ENCODE measurements around the gene CFL2.

Gene CFL2

DNA sequence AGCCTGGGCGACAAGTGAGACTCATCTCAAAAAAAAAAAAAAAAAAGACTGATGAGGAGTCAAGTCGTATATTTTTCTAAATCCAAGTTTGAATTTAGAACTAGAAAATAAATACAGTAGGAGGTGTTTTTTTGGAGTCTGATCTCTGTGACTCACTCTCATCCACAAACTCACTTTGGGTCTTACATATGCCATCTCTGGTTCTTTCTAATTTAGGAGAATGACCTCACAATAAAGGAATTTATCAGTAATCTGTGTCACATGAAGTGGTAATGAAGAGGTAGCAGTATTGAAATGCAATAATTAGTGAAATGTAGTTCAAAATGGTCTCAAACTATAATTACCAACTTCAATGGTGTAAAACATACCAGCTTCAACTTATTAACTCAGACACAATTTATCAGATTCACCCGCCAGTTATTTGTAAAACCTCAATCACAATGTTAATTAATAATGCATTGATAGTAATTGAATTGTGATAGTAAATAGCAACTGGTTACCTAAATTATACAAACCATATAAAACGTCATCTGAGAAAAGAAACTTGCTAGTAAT lies 4.4 kb upstream of the CFL2 start:
- TF ChIP-seq CTCF (conservative IDR thresholded peaks at IDR 0.05), result no peak
- no peak for TF ChIP-seq ZFX (IDR thresholded peaks at IDR 0.05)
- no peak overlapping the region for H3K27ac ChIP-seq

DNA sequence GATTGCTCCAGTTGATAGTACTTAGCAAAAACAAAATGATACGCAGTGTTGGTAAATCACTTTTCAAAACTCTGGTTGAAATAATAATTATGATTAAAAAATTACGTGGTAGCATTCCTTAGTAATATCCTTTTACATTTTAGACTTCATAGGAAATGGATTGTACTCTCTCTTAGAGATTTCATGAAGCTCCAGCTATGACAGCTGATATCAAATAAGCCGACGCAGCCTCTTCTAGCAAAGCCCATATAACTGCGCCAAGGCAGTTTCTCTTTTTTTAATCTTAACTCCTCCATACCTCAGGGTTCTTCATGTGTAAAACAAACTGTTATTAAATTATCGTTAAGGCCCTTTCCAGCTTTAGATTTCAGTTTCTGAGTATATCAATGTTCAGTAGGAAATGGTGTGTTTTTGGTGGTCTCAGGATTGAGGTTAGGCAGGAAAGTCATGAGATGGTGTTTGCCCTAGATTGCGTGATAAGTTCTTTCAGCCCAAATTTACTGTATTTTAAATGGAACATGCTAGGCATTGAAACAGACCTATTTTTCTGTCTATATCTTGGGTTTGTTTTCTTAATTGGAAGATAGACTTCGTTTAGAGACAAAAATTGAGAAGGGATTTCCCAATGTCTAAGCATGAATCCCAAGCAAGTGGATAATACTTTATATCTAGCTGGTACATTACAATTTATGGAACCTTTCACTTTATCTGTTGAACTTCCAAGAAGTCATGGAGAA lies 902 bp upstream of the CFL2 start:
- TF ChIP-seq ZFX (IDR thresholded peaks at IDR 0.05) (no peak), CTCF (conservative IDR thresholded peaks at IDR 0.05) (no peak)
- peak overlapping the region; percentile 78 for H3K27ac ChIP-seq

DNA sequence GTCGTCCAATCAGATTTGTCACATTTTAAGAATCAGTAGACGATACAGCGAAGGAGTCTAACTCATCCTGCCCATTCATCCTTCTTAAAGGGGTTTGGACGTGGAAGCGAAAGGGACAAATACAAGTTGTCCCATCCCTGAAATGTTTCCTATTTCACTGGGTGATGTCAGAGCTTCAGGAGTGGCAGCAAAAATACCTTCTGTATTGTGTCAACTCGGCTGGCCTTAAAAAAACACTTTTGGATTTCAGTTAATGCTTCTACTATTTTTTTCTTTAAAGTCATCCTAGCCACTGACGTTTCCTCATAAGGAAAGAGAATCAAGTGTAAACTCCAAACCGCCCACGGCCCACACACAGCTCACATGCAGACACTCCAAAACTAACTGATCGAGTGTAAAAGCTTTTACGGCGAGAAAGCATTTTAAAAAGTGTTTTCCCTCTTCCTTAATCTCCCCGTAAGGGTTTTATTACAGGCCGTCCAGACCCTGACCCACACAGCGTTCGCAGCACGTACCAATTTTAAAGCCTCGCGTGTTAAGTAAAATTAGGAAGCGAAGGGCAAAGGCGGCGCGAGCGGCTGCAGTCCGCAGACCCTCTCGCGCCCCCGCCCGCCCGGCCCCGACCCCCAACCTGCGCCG lies 593 bp downstream of the CFL2 start:
- TF ChIP-seq ZFX (IDR thresholded peaks at IDR 0.05) (no peak), CTCF (conservative IDR thresholded peaks at IDR 0.05) (no peak)
- peak overlapping the region; percentile 78 for H3K27ac ChIP-seq

GRCh38 chr14:34713122-34713680 lies 1.2 kb downstream of the CFL2 start:
- H3K27ac ChIP-seq, result no peak overlapping the region
- TF ChIP-seq ZFX (IDR thresholded peaks at IDR 0.05) (no peak), CTCF (conservative IDR thresholded peaks at IDR 0.05) (no peak)

DNA sequence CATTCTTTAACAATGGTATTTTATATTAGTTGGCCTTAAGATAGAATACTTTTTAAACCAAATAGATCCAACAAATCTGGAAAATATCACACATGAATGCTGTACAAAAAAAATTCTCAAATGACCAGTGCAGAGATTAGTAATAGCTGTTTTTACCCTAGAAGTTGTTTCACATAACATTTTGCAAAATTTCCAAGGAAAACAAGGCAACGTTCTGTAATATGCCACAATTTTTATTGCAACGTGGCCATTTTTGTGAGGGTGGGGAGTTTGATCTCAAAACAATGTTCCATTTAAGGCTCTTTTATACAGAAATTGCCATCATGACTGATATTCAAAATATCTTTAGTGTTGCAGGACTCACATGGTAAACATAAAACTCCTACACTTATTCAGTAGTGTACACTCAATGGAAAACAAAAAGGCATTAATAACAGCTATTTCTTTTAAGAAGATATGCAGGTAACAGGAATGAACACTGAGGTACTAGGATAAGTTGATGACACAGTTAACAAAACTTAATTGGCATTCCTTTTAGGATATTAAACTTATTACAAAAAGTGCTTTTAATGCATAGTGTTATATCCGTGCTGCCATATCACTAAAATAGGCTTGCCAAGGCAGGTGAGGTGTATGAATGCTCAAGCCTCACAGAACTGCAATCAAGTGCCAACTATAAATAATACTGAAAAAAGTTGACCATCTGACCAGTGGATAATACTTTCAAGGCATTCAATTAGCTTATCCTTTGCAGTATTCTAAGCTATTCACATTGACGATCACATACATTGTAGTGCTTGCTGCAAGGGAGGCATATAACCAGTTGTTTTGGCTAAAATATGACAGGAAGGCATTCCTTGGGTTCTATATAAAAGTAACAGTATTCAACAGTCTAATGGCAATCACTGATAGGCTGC lies 2.3 kb downstream of the CFL2 start:
- no peak overlapping the region for H3K27ac ChIP-seq
- TF ChIP-seq CTCF (conservative IDR thresholded peaks at IDR 0.05) (no peak), ZFX (IDR thresholded peaks at IDR 0.05) (no peak)

DNA sequence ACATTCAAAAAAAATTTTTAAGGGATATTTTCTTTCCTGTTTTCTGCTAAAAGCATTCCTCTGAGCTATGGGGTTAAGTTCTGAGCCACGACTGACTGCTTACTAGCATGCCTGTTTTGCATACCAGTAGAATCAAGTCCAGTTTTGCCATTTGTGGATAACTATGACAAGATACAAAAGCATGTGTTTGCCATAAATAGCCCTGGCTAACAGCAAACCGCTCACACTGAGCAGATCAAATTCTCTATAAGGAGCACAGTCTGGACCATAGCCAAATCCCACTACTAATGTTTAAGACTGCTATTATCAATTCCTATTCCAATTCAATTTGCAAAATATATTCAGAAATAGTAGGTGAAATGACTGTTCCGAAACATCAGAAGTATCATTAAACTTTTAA lies 3.2 kb downstream of the CFL2 start:
- no peak overlapping the region for H3K27ac ChIP-seq
- TF ChIP-seq CTCF (conservative IDR thresholded peaks at IDR 0.05) (no peak), ZFX (IDR thresholded peaks at IDR 0.05) (no peak)
